Sciatic nerve (tissue), 2 donors: ENCODE data around the gene DDR1. TPM values are rescaled to one million over a fixed set of nuclear protein-coding genes. Genes with fewer than 3 reads are reported as not detected.
"Not testable (repeated sequence)": the region's sequence is repeated elsewhere in the genome, so short reads cannot be mapped to it uniquely, and the experiment has no call there.

Experiments
- ATAC-seq: fragments of 200-7000 bp; cut with Tn5 transposase; one replicate; pipeline ENCODE4 v1.9.1; 2020; ENCODE audit warnings: mild to moderate bottlenecking, moderate library complexity
- DNase-seq: peaks from one replicate; pipeline ENCODE4 v3.0.0-alpha.2; 2020; ENCODE audit warnings: low spot score
- intact Hi-C: fragments of 100-400 bp; cut with DNase I; formaldehyde crosslinking; loops from one replicate; pipeline ENCODE4 v1.14.2; 2022
- total RNA-seq: library from RNA; stranded (reverse); fragmentation: NEBNext Ultra II Directional; extraction: Animal tissue kit (Norgen Biotek cat#: 25700); gene quantifications from one replicate; pipeline ENCODE4 v1.2.1, GENCODE V29; 2021
- donor health status: DM: no; HTN: no; CAD: no.
- donor health status: DM: no; HTN: no; CAD: no.

The DDR1 gene
- total RNA-seq, 1 donor from 2014 or later = 93.5 TPM

DNA sequence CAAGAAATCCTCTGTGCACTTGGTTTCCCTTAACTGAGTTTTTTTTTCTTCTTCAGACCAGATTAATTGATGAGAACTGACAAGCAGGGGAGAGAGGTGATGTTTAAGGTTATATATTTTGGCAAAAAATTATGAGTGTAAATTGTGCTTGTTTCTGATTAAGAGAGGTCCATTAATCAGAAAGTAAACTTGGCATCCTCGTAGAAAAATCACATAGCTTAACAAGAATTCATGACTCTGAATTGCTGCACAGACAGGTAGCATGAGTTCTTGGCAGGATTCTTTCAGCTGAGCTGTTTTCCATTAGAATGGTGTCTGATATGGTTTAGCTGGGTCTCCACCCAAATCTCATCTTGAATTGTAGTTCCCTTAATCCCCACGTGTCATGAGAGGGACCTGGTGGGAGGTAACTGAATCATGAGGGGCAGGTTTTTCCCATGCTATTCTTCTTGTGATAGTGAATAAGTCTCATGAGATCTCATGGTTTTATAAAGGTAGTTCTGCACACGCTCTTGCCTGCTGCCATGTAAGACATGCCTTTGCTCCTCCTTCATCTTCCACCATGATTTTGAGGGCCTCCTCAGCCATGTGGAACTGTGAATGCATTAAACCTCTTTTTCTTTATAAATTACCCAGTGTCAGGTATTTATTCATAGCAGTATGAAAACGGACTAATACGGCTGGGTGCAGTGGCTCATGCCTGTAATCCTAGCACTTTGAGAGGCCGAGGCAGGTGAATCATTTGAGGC is 34.2 kb upstream of the DDR1 start:
- intact Hi-C loops = no loop called here
- DNase-seq (no peak), ATAC-seq (no peak)

DNA sequence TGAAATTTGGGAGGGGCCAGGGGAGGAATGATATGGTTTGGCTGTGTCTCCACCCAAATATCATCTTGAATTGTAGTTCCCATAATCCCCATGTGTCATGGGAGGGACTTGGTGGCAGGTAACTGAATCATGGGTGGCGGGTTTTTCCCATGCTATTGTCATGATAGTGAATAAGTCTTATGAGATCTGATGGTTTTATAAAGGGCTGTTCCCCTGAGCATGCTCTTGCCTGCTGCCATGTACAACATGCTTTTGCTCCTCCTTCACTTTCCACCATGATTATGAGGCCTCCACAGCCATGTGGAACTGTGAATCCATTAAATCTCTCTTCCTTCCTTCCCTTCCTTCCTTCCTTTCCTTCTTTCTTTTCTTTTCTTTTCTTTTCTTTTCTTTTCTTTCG is 31.9 kb upstream of the DDR1 start:
- ATAC-seq, DNase-seq, intact Hi-C loops: not testable (repeated sequence)

DNA sequence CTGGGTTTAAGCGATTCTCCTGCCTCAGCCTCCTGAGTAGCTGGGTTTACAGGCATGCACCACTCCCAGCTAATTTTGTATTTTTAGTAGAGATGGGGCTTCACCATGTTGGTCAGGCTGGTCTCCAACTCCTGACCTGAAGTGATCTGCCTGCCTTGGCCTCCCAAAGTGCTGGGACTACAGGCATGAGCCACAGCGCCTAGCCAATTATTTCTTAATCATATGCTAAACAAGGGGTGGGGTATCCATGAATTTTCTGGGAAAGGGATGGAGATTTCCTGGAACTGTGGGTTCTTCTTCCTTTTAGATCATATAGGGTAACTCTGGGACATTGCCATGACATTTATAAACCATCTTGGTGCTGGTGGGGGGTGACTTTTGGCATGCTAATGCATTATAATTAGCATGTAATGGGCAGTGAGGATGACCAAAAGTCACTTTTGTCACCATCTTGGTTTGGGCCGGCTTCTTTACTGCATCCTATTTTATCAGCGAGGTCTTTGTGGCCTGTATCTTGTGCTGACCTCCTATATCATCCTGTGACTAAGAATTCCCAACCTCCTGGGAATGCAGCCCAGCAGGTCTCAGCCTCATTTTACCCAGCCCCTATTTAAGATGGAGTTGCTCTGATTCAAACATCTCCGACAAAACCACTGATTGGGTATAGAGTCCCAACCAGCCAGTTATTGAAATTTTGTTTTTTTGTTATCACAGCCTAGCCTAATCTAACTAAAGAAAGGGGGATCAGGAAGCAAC is 29.9 kb upstream of the DDR1 start:
- DNase-seq (no peak), ATAC-seq (no peak)
- intact Hi-C loops = no loop called here

DNA sequence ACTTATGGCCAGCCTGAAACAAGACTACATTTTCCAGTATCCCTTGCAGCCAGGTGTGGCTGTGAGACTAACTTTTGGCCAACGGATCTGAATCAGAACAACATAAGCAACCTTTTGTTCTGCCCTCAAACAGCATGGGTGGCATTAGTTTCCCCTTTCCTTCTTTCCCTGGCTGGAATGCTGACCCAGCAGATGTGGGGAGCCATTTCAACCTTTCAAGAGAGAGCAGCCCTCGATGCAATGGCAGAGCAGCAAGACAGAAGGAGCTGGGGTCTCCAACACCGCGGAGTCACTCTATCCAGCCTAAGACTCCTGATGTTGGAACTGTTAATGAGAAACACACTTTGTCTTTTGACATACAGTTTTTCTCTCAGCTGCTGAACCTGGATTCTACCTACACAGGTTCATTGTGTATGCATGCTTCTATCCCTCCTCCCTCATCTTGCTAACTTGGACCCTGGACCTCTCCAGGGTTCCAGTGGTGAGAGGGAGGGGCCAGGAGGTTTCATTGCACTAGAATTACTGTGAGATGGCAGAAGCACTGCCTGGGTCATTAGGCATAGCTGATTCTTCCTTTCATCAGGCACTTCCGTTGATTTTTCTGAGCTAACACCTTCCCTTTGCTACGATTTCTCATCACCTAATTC is 28.8 kb upstream of the DDR1 start:
- DNase-seq = no peak
- ATAC-seq = no peak
- intact Hi-C loops = no loop called here

DNA sequence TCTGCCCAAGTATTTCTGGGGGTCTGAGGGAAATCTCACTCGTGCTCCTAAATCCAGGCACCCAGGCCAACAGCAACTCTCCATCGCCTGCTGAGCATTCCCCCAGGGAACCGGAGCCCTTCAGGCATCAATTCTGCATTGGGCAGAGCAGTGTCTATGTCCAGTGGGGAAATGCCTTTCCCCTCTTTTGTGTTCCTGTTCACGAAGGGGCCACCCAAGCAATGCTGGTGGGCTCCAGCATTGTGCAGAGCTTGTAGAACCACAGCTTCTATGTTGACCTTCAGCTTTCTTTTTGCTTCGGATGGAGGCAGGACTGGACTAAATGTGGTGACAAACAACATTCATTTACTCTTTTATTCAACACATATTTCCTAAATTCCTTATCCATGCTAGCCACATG is 27.2 kb upstream of the DDR1 start:
- ATAC-seq = no peak
- intact Hi-C loops = no loop called here

DNA sequence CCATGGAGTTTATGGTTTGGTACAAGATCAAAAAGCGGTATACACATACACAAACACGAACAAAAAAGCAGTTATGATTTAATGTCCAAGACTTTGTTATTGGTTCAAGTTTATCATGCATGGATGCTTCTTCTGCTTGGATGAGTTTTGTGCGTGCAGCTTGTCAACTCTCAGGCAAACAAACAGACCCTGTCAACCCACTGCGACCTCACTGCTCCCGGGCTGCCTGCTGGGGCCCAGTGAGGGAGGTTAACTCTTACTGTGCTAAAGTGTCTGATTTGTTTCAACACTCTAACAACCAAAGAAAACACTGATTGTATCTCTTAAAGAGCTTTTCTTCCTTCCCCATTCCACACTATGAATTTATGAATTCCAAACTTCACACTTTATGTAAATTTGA is 26.8 kb upstream of the DDR1 start:
- ATAC-seq (no peak), DNase-seq (no peak)
- intact Hi-C loops = no loop called here

More for the DNA sequence above, 27.2 kb upstream of the DDR1 start:
- no peak for DNase-seq

DNA sequence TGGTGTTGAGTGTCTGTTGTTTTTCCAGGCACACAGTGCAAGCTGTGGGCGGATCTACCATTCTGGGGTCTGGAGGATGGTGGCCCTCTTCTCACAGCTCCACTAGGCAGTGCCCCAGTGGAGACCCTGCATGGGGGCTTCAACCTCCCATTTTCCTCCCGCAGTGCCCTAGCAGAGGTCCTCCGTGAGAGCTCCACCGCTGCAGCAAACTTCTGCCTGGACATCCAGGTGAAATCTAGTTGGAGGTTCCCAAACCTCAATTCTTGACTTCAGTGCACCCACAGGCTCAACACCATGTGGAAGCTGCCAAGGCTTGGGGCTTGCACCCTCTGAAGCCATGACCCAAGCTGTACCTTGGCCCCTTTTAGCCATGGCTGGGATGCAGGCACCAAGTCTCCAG is 24.6 kb upstream of the DDR1 start:
- intact Hi-C loops, DNase-seq, ATAC-seq: not testable (repeated sequence)

DNA sequence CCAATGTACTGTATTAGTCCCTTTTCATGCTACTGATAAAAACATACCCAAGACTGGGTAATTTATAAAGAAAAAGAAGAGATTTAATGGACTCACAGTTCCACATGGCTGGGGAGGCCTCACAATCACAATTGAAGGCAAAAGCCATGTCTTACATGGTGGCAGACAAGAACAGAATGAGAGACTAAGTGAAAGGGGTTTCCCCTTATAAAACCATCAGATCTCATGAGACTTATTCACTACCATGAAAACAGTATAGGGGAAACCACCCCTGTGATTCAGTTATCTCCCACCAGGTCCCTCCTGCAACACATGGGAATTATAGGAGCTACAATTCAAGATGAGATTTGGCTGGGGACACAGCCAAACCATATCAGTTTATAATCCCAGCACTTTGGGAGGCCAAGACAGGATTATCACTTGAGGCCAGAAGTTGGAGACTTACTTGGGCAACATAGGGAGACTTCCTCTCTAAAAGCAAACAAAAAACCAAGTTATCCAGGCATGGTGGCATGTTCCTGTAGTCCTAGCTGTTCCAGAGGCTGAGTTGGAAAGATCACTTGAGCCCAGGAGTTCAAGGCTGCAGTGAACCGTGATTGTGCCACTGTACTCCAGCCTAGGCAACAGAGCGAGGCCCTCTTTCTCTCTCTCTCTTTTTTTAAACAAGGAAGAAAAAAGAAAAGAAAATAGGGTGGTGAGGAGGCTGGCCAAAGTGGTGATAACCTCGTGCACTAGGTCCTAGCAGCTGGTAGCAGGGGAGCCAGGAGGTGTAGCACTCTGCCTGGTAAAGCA is 22.9 kb upstream of the DDR1 start:
- intact Hi-C loops = no loop called here
- ATAC-seq (no peak), DNase-seq (no peak)

DNA sequence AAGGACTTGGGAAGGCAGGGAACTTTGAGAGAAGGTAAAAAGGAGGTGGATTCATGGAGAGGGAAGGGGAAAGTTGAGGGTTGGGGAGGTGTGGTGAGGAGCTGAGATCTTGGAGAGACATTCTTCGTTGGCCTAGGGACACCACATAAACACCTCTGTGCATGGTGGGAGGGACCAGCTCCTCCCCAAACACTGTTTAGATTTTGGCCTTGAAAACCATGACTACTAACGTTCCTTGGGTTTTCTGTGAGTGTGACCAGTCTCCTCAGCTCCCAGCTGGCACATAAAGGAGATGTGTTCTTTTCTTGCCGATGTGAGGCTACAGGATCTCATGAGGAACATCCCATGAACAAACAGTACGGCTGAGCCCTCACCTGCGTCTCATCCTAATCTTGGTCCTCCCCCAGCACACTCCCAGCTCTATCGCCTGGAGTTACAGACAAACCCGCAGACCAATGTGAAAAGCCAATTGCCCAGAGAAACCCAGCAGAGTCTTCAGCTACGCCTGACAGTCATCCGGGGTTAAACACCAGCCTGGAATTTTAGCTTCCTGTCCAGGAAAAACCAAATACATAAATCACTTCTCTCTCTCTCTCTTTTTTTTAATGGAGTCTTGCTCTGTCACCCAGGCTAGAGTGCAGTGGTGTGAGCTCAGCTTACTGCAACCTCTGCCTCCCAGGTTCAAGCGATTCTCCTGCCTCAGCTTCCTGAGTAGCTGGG is 22.0 kb upstream of the DDR1 start:
- intact Hi-C loops = no loop called here
- ATAC-seq = no peak

DNA sequence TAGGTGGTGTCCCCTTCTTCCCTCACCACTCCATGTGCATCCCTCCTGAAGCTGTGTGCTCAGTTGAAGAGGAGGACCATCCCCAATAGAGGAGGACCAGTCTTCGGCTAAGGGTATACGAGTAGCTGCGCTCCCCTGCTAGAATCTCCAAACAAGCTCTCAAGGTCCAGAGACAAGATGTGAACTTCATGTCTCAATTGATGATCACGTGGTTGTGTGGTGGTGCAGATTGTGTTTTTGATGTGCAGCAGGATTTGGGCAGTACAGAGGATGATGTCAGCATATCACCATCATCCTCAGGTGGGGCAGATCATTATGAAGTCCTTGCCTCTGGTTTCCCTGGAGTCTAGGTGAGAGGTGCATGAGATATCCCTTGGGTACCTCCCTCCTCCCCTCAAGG is 20.0 kb upstream of the DDR1 start:
- DNase-seq (no peak), ATAC-seq (no peak)
- intact Hi-C loops = no loop called here

More for the DNA sequence above, 22.0 kb upstream of the DDR1 start:
- no peak for DNase-seq

DNA sequence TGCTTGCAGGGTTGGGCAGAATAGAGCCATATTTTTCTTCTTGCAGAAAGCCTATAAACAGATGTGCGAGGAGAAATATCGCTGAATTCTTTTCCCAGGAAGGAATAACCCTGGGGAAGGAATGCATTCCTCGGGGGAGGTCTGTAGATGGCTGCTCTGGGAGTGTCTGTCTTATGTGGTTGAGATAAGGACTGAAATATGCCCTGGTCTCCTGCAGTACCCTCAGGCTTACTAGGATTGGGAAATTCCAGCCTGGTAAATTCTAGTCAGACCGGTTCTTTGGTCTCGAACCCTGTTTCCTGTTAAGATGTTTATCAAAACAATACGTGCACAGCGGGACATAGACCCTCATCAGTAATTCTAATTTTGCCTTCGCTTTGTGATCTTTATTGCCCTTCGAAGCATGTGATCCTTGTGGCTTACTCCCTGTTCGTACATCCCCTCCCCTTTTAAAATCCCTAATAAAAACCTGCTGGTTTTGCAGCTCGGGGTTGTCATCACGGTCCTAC is 15.0 kb upstream of the DDR1 start:
- intact Hi-C loops, ATAC-seq, DNase-seq: not testable (repeated sequence)

DNA sequence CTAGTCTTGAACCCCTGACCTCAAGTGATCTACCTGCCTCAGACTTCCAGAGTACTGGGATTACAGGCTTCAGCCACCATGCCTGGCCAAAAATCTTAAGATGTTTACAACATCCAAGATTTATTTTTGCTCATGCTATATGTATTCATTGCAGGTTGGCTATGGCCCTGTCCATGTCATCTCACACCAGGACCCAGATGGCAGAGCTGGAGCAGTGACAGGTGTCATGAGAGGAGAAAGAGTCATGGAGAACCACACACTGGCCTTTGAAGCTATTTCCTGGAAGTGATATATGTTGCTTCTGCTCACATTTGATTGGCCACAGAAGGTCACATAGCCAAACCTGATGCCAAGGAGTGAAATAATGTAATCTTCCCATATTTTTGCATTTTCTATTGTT is 13.8 kb upstream of the DDR1 start:
- ATAC-seq (no peak), DNase-seq (no peak)
- intact Hi-C loops = no loop called here

DNA sequence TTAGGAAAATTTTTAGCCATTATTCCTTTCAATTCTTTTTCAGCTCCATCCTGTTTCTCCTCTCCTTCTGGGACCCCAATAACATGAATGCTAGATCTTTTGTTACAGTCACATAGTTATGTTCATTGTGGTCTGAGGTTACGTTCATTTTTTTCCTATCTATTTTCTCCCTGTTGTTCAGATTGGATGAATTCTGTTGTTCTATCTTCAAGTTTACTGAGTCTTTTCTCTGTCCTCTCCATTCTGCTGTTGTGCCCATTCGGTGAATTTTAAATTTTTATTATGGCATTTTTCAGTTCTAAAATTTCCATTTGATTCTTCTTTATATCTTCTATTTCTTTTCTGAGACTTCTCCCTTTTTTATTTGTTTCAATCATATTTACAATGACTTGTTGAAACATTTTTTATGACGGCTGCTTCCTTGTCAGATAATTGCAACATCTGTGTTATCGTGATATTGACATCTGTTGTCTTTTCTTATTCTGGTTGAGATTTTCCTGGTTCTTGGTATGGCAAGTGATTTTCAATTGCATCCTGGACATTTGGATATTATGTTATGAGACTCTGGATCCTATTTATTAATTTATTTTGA is 12.6 kb upstream of the DDR1 start:
- no peak for DNase-seq
- intact Hi-C loops = no loop called here
- ATAC-seq = no peak

DNA sequence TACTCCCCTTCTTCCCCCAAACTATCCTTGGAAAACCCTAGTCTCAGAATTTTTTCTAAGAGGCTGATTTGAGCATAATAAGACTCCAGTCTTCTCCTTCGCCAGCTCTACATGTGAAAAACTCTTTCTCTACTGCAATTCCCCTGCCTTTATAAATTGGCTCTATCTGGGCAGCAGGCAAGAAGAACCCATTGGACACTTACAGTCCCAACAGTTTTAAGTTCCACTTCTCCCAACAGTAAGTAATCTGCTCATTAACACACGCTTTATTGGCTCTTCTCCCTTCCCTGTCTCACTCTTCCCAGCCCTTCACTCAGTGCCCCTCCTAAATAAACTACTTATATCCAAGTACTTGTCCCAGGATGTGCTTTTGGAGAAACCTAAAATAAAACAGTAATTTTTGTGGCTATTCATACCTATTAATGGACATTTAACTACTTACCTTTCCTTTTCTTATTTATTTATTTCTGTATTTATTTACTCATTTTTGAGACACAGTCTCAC is 11.1 kb upstream of the DDR1 start:
- ATAC-seq (no peak), DNase-seq (no peak)
- intact Hi-C loops = no loop called here

DNA sequence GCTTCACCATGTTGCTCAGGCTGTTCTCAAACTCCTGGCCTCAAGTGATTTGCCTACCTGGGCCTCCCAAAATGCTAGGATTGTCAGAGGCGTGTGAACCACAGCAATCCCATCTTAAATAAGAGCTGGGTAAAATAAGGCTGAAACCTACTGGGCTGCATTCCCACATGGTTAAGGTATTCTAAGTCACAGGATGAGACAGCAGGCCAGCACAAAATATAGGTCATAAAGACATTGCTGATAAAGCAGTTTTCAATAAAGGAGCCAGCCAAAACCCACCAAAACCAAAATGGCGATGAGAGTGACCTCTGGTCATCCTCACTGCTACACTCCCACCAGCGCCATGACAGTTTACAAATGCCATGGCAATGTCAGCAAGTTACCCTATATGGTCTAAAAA is 10.5 kb upstream of the DDR1 start:
- ATAC-seq, DNase-seq, intact Hi-C loops: not testable (repeated sequence)

DNA sequence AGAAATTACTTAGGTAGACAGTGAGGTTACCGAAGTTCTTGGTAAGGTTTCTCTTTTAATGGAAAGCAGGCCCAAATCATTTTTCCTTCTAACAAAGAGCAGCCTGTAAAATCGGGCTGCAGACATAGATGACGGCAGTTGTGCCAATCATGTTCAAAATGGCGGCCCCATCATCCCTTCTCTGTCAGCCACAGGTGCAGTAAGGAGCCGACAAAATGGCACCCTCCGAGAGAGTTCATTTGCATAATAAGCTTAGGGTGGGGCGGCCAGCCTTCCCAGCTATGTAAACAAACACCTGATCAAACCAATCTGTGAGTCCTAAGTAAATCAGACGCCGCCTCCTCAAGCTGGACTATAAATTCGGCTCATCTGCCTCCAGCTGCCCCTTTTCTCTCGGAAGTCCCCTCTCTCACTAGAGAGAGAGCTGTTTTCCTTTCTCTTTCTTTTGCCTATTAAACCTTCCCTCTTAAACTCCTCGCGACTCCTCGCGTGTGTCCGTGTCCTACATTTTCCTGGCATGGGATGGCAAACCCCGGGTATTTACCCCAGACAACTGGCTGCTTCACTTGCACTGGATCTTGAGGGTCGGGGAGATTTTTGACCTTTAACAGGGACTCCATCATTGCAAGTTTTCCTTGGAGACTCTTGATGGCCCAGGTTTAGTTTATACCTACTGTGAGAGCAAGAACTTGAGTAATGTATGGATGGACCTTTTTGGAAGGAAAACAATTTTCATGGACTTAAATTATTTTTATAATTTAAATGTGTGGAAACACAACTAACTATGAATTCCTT is 8.9 kb upstream of the DDR1 start:
- ATAC-seq = no peak
- intact Hi-C loops = no loop called here
- no peak for DNase-seq

DNA sequence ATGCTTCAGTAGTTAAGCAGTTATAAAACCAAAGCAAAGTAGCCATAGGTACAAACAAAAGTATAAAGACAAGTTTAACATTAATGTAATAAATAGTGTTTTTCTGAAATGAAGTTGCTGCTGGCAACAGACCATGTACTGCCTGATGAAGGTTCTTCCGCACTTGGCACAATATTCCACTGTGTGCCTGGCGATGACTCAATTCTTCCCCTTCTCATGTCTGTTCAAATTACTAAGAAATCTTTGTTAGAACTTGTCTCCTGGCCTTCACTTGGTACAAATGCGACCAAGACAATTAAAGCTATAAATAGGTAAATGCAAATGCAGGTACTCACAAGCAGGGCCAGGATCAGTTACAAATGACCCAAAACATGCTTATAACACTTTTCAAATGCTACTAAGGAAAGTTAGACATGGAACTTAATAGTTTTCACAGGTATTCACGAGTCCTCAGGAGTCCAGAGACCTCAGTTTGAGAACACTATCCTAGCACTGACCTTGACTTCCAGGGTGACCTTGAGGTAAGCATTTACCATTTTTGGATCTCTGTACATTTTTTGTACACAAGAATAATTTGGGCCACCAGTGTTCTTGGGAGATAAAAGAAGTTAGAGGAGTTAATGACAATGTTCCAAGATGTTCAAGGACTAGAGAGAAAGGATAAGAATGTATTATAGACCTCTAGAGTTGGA is 8.1 kb upstream of the DDR1 start:
- intact Hi-C loops = no loop called here
- DNase-seq (no peak), ATAC-seq (peak; percentile 37)
